ENCODE data around the gene INSR.
"Not testable (repeated sequence)": the region's sequence is repeated elsewhere in the genome, so short reads cannot be mapped to it uniquely, and the experiment has no call there.

Gene INSR

DNA sequence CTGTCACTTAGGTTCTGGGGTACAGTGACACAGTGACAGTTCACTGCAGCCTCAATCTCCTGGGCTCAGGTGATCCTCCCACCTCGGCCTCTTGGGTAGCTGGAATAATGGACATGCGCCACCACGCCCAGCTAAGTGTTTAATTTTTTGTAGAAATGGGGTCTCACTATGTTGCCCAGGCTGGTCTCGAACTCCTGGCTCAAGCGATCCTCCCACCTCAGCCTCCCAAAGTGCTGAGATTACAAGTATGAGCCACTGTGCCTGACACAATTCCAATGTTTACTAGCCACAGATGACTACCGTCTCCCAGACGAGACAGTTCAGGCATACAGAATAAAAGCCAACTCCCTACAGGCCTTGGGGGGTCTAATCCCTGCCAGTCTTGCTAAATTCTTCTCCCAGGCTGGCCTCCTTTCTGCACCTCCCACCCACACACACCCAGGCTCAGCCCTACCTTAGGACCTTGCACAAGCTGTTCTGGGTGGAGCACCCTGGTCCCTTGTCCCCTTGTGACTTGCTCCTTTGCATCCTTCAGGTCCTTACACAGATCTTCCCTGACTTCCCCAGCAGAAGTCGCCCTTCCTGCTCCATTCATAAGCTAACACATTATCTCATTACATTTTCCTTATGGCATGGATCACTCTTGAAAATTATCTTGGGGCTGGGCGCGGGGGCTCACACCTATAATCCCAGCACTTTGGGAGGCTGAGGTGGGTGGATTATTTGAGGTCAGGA lies 106.4 kb downstream of the INSR start:
- DNase-seq, result no peak

DNA sequence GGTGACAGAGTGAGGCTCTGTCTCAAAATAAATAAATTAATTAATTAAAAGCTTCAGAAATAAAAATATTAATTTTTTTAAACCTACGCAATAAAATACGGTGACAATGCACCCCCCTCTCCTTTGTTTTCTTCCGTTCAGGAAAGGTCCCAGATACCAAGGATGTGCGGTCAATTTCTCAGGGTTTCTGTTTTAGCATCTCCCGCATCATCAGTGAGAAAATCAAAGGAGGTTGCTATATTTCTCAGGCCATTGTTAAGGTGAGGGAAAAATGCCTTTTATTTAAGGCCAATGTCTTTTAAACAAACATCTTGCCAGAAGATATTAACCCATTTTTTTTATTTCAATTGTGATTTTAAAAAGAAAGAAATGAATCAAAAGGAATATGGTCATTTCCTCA lies 111.7 kb downstream of the INSR start:
- DNase-seq, result no peak

DNA sequence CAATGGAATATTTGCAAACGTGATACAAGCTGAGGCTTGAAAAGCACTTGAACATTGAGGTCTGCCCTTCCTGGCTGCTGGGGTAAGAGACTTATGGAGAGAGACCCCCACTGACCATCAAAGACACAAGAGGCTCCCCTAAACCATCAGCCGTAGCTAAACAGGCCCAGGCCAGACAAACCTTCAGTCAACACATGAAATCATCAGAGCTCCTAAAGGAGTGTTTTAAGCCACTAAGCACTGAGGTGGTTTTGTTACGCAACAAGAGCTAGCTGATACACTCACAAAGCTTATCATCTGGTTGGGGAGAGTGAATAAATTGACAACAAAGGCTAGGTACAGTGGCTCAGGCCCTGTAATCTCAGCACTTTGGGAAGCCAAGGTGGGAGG lies 114.3 kb downstream of the INSR start:
- DNase-seq, result no peak

DNA sequence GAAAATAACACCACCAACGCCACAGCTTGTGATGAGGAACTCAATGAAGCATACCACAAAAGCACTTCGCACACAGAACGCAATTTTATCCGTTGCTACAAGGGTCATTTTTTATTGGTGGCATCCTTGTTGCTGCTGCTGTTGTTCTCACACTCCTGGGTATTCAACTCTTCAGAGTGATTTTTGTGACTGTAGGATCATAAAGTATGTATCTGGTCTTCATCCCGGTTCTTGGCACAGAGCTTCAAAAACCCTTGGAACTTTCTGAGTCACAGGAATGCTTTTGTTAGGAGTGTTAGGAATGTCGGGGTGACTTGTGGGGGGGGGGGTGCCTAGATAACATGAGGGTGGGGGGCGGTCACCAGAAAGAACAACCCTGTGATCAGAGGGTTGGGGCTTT lies 116.3 kb downstream of the INSR start:
- DNase-seq, result no peak

DNA sequence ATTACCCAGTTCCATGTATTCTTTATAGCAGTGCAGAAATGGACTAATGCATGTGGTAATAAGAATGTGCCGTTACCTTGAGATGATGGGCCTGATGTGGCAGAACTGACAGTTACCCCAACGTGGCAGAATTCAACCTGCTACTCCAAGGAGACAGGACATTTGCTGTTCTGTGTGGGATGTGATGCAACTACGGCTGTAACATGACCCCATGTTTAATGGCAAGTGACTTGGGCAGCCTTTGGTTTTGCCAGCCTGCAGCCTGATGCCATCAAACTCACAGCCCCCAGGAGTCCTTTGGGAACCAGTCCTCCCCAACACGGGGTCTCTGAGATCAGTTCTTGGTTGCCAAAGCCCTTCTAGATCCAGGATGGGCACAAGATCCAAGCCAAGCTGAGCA lies 117.4 kb downstream of the INSR start:
- DNase-seq, result no peak

DNA sequence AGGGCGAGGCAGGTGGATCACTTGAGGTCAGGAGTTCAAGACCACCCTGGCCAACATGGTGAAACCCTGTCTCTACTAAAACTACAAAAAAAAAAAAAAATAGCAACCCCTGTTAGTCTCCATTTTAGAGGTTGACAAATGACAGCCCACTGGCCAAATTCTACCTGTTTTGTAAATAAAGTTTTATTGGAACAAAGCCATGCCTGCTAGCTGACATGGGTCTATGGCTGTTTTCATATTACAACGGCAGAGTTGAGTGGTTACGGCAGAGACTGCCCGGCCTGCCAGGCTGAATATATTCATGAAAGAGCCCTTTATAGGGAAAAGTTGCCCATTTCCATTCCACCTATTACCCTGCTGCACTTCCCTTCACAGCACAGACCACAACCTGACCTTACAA lies 121.4 kb downstream of the INSR start:
- DNase-seq, result no peak

DNA sequence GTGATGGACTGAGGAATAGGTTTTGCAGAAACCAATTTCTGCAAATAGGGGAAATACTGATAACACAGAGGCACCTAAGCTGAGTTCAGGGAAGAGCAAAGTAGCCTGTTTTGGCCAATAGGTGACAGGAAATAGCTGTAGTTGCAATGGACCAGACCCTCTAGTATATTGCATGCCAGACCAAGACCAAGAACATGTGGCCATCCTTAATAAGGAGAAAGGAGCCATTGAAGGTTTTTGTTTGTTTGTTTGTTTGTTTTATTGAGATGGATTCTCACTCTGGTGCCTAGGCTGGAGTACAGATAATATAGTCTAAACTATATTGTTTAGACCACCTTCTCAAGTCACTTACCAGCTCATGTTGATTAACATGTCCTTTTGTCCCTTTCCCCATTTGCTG lies 123.2 kb downstream of the INSR start:
- DNase-seq, result no peak

DNA sequence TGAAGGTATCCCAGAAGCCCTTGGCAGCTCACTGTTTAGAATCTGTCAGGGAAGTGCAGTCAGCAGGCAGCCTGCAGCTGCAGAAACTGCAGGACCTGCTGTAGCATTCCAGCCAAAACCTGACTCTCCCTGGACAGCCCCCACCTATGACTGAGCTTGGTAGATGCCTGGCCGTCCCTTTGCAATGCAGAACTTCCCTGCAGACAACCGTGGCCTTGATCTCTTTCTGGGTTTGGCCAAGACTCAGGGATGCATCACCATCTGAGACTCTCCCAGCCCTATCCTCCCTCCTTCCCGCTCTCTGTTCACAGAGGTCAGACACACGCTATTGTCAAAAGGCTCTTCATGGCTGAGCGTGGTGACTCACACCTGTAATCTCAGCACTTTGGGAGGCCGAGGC lies 125.3 kb downstream of the INSR start:
- no peak for DNase-seq

DNA sequence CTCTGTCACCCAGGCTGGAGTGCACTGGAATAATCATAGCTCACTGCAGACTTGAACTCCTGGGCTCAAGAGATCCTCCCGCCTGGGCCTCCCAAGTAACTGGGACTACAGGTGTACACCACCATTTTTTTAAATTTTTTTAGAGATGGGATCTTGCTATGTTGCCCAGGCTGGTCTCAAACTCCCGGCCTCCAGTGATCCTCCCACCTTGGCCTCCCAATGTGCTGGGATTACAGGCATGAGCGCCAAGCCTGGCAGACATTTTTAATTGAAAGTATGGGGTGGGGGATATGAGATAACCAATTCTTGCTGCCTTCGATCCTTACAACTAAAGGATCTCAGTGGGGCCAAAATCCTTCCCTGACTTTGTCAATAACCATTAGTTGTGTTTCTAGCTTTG lies 132.9 kb downstream of the INSR start:
- DNase-seq, result no peak

DNA sequence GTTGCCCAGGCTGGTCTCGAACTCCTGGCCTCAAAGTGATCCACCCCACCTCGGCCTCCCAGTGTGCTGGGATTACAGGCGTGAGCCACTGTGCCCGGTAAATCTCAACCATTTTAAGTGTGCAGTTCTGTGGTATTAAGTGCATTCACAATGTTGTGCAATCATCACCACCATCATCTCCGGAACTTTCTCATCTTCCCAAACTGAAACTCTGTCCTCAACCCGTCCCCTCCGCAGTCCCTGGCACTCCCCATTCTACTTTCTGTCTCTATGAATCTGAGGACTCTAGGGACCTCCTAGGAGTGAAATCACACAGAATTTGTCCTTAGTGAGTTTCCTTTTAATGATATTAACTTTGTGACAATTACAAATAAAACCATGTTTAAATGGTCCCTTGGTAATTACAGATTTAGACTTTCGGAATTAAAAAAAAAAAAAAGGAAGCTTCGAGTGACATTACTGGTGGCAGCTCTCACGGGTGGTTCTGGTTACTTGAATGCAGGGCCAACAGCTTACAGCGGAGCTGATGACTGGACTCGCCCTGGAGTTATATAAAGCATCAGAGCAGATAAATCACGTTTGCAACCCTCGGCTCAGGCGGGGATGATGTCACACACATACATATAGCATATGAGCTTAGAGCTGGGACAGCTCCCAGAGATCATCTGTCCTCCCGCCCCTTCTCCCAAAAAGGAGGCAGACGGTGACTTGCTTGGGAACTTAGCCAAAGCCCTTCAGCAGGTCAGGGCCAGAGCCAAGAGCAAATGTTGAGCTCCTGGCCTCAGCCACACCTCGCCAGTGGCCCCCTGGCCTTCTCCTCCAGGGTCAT lies 134.9 kb downstream of the INSR start:
- no peak for DNase-seq

DNA sequence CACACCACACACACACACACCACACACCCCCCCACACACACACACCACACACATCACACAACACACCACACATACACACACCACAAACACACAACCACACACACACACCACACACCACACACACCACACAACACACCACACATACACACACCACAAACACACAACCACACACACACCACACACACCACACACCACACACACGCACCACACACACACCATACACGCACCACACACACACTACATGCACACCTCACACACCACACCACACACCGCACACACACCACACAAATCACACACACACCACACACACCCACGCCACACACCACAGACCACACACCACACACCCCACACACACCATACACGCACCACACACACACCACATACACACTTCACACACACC lies 141.2 kb downstream of the INSR start:
- DNase-seq, result no peak

DNA sequence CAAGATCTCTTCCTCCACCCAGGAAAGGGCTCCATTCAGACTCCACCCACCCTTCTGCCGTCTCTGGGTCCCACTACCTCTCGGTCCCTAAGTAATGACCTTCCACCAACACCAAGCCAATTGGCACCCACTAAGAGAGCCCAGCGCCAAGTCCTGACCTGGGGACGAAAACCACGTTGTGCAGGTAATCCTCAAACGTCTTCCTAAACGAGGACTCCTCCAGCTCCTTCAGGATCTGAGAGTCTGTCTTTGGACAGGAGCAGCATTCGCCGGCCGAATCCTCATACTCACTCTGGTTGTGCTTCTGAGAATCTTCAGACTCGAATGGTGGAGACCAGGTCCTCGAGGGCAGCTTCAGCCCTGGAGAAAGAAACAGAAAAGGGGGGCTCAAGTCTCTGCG lies 141.6 kb downstream of the INSR start:
- no peak for DNase-seq

DNA sequence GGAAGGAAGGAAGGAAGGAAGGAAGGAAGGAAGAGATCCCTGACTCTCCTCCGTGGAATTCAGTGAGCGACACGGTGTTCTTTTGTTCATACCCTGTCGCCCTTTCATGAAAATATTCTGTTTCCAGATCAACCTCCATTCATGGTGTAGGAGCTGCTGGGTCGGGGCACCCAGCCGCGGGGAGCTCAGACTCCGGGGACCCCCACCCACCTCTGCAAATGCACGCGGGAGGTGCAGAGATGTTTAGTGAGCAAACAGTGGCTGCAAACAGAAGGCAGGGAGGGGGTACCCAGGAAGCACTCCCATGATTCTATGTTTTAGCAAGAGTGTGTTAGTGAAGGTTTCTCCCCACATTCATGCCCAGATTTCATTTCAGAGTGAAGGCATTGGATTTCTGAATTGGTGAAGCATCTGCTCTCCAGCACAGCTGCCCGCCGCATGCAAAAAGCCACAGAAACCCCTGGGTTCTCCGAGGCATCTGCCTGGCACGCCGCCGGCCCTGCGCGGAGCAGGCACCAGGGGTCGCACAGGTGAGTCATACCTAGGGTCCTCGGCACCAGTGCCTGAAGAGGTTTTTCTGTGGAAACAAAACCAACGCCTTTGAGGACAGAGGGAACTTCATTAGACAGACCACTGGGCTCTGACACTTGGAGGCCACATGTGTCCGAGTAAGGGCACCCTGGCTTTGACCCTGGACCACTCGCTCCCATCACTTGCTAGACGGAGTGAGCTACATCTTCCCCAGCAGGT lies 144.1 kb downstream of the INSR start:
- DNase-seq, result no peak

DNA sequence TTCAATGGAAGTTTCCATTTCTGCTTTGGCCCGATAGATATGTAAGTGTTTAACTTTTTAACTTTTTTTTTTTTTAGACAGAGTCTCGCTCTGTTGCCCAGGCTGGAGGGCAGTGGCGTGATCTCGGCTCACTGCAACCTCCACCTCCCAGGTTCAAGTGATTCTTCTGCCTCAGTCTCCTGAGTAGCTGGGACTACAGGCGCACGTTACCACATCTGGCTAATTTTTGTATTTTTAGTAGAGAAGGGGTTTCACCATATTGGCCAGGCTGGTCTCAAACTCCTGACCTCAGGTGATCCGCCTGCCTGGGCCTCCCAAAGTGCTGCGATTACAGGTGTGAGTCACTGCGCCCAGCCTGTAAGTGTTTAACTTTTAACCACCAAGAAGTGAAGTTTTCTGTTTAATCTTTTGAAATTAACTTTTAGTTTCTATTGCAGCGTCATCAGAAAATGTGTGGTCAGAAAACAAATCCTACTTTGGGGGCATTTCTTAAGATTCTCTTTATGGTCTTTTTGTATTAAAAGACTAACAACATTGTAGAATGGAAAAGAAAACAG lies 147.0 kb downstream of the INSR start:
- not testable (repeated sequence) for DNase-seq

DNA sequence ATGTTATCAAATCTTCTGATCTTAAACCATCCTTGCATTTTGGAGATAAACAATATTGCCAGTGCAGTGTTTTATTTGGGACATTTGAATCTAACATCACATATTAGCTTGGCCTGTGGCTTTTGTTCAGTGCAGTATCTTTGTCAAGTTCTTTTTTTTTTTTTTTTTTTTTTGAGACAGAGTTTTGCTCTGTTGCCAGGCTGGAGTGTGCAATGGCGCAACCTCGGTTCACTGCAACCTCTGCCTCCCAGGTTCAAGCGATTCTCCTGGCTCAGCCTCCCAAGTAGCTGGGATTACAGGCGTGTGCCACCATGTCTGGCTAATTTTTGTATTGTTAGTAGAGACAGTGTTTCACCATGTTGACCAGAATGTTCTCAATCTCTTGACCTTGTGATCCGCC lies 148.1 kb downstream of the INSR start:
- DNase-seq, result not testable (repeated sequence)

DNA sequence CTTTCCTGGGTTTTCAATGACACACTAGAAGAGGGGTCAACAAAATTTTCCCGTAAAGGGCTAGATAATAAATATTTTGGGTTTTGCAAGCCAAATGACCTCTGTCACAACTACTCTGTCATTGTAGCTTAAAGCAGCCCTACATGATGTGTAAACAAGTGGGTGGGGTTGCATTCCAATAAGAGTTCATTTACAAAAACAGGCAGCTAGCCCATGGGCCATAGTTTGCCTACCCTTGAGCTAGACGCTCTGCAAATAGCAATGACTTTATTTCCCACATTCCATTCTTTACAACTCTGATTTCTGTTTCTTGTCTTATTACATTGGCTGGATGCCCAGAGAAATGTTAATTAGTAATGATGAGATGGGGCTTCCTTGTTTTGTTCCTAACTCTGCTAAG lies 148.7 kb downstream of the INSR start:
- DNase-seq, result no peak

DNA sequence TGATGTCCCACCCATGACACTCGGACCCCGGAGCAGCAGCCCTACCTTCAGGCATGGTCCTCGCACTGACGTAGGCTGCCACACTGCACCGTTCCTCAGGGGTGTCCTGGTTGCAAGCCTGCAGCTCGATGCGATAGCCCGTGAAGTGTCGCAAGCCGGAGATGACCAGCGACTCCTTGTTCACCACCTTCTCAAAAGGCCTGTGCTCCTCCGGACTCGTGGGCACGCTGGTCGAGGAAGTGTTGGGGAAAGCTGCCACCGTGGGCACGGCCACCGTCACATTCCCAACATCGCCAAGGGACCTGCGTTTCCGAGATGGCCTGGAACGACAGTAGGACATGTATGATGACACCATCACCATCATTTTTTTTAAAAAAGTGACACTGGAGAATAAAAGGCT lies 151.4 kb downstream of the INSR start:
- DNase-seq, result no peak

DNA sequence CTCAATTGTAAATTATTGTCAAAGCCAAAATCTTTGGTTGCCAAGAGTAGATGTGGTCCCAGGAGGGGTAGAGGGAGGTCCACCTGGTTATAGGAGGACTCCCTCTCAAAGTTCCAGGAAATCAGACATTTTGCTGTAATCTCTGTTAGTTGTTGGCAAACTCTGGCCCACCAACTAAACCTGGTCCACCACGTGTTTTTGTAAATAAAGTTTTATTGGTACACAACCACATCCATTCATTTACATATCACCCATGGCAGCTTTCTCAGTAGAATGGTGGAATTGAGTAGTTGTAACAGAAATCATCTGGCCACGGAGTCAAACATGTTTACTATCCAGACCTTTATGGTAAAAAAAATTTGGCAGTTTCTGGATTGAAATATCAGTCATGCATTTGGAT lies 154.1 kb downstream of the INSR start:
- no peak for DNase-seq

DNA sequence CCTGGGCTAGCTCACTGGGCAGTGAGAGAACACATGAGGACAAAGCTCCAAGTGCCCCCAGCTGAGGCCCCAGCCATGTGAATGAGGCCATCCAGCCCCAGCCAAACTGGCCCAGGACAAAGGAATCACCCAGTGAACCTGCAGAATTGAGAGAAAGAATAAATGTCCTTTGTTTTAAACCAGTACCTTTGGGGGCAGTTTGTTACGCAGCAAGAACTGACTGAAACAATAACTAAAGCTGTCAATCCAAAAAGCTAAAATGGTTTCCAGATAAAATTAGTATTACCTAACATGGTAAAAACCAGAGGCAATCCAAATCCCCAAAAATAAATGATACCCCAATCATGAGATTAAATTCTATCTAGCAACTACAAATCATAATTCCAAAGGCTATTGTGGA lies 155.1 kb downstream of the INSR start:
- DNase-seq, result no peak

DNA sequence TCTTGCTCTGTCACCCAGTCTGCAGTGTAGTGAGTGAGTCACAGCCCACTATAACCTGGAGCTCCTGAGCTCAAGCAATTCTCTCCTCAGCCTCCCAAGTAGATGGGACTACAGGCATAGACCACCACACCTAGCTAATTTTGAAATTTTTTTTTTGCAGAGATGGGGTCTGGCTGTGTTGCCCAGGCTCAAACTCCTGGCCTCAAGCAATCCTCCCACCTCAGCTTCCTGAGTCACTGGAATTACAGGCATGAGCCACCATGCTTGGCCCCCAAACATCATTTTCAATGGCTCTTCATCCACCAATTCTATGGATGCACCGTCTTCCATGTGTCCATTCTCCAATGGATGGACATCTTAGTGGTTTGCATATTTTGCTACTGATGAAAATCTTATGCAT lies 155.8 kb downstream of the INSR start:
- DNase-seq, result no peak

DNA sequence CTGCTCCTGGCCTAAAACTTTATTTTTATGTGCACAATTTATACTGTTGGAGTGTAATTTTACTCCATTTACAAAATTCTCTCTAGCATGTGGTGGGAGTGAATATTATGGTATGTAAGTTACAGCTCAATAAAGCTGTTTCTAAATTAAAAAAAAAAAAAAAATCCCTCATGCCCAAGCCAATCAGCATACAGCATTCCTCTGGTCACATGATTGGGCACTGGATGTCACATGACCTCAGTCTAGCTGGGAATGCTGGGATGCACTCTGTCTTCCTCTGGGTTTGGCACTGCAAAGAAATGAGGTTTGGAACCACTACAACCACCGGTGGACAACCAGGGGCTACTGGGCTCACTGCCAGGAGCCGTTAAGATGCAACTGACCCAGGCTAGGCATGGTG lies 157.1 kb downstream of the INSR start:
- no peak for DNase-seq

DNA sequence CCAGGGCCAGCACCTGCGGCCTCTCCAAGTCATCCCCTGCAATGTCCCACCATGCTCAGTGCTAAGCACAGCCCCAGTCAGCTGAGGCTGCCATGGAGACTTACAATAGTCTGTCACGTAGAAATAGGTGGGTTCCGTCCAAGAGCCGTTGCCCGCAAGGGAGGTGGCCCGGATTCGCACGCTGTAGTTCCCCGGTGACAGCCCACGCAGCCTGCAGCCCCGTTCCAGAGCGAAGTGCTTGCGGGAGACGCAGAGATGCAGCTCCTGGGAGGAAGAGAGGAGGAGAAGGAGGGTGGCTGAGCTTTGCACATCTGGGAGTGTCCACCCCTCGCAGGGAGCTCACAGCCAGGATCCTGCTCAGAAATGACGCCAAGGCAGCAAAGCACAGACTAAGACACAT lies 162.2 kb downstream of the INSR start:
- DNase-seq, result no peak

DNA sequence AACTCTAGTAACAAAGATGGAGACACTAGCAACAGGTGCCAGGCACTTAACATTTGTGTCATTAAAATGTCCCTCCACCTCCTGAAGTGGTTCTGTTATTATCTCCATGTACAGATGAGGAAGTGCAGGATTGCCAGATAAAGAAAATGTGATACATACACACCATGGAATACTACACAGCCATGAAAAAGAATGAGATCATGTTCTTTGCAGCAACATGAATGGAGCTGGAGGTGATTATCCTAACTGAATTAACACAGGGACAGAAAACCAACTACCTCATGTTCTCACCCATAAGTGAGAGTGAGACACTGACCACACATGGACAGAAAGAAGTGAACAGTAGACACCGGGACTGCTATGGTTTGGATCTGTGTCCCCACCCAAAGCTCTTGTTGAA lies 164.2 kb downstream of the INSR start:
- no peak for DNase-seq

DNA sequence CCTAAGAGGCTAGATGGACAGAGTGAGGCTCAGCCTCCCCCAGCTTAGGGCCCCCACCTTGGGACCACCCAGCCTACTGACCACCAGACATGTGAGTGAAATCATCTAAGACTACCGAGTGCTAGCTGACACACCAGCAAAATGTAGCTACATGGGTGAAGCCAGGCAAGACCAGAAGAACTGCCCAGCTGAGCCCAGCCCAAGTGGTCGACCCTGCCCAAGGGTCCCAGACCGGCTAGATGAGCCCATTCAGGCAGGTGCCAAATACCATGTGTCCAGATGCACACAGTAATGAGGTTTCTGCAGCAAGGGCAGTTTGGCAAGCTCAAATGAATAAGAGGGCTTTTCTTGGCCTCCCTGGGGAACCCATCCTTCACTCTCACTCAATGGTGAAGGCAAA lies 168.1 kb downstream of the INSR start:
- no peak for DNase-seq
